ENCODE measurements around the gene SDHA.

Gene SDHA

GRCh38 chr5:217494-218456 is at the start of gene SDHA, which contains the start of gene CCDC127:
Gene SDHA, plus strand, starts transcription at chr5:218320. Its CDS starts 36 bp downstream, at chr5:218356.
Gene CCDC127, minus strand, starts transcription at chr5:218153. Its CDS starts 1,304 bp downstream, at chr5:216849.
- peak; percentile 99 for DNase-seq

GRCh38 chr5:169071-169727 is 48.9 kb upstream of the SDHA start:
- peak; percentile 10 for DNase-seq

- no peak for DNase-seq
Measured at GRCh38 chr5:169728-170094, 48.4 kb upstream of the SDHA start.

- DNase-seq = no peak
Measured at GRCh38 chr5:170971-171800, 46.9 kb upstream of the SDHA start.

GRCh38 chr5:171801-172331 is 46.3 kb upstream of the SDHA start:
- DNase-seq = no peak

DNA sequence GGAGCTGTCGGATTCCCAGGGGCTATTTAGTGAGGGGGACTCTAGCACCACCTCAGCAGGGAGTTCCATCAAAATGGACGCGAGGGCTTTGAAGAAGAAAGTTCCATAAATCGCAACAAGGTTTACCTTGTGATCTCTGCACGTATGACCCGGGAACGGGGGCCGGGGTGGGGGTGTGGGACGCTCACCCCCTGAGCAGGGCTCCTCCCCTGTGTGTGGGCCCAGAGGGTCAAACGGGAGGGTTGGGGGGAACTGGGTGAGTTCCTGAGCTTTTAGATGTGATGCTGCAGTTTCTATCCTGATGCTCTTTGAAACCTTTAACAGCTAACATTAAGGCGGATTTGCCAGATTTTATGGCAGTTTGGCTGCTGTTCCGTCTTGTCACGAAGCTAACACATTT is 45.7 kb upstream of the SDHA start:
- DNase-seq = no peak

DNA sequence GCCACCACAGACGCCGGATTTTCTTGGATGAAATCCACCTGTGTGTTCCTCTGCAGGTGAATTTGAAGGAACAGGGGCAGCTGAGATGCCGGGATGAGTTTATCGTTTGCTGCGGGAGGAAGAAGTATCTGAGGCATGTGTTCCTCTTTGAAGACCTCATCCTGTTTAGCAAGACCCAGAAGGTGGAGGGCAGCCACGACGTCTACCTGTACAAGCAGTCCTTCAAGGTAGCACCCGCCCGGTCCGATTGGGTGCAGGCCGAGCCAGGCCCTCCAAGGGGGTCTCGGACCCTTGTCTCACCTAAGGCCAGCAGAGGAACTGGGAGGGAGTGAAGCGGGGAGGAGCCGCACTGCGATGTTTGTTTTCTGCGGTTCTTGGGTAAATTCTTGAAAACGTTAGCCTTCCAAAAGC is 45.3 kb upstream of the SDHA start:
- DNase-seq = no peak

DNA sequence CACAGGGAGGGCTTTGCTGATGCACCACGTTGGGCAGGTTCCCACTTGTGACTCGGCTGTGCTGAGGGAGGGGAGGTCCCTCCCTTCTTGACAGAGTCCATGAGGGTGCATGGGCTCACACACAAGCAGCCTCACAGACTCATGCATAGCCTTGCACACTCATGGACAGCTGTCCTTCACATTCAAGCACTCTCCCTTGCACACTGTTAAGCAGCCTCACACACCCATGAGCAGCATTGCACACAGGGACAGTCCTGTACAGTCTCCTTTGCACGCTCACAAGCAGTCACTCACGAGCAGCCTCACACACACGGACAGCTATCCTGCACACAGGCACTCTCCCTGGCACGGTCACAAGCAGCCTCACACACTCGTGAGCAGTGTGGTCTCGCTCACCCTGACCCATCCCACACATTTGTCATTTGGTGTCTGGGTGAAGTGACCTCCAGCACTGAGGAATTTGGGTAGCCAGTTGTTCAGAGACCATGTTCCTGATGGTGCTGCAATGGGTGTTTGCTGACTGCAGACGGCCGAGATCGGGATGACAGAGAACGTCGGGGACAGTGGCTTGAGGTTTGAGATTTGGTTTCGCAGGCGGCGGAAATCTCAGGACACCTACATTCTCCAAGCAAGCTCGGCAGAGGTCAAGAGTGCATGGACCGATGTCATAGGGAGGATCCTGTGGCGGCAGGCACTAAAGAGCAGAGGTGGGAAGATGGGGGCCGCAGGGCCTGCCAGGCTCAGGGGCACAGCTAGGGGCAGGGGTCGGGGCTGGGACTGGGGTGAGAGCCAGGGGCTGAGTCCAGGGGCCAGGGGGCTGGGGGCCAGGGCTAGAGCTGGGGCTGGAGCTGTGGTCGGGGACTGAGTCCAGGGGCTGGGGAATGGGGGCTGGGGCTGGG is 44.5 kb upstream of the SDHA start:
- no peak for DNase-seq

DNA sequence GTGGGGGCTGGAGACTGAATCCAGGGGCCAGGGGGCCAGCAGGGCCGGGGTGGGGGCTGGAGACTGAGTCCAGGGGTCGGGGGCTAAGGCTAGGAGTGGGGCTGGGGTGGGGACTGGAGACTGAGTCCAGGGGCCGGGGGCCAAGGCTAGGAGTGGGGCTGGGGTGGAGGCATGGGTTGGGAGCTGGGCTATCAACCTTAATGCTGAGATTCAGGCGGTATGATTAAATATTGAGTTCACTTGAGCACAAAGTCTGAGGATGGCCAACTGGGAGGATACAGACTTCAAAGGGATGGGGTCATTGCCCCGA is 43.9 kb upstream of the SDHA start:
- DNase-seq = no peak

- DNase-seq = no peak
Measured at GRCh38 chr5:174876-175465, 43.1 kb upstream of the SDHA start.

DNA sequence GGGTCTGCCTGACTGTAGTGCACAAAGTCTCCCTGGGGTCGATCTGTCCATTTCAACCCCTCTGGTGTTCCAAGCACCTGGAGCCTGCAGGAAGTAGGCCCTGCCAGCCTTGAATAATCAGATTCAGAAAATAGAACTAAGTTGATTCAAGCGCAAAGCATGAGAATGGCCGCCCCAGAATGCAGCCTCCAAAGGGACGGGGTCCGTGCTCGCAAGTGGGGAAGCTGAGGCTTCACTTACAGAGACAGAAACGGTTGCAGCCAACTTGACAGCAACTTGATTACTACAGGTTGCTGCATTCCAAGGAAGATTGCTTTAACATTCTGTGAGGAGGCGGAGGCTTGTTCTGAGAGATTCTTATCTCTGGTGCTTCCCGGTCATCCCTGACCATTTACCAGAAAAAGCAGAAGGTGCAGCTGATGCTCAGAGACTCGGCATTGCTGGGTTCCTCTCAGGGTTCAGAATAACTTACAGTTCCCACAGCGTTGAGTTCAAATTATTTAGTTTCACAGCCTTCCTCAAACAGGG is 41.8 kb upstream of the SDHA start:
- DNase-seq = no peak

DNA sequence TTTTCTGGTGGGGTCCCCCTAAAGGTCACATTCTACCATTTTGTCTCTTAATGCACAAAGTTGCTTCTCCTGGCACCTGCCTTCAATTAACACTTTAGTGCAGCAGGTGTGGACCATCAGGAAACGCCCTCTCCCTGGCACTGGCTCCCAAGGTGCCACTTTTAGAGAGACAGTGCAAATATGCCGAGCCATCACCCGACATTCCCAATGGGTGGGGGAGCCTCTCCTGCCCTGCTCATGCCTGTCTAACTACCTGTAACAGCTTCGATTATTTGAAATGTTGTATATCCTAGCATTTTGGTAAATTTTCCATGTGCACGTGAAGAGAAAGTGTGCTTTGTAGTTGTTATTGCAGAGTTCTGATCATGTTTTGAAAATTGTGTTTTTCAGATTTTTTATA is 40.0 kb upstream of the SDHA start:
- no peak for DNase-seq

- no peak for DNase-seq
Measured at GRCh38 chr5:179401-179800, 38.7 kb upstream of the SDHA start.

DNA sequence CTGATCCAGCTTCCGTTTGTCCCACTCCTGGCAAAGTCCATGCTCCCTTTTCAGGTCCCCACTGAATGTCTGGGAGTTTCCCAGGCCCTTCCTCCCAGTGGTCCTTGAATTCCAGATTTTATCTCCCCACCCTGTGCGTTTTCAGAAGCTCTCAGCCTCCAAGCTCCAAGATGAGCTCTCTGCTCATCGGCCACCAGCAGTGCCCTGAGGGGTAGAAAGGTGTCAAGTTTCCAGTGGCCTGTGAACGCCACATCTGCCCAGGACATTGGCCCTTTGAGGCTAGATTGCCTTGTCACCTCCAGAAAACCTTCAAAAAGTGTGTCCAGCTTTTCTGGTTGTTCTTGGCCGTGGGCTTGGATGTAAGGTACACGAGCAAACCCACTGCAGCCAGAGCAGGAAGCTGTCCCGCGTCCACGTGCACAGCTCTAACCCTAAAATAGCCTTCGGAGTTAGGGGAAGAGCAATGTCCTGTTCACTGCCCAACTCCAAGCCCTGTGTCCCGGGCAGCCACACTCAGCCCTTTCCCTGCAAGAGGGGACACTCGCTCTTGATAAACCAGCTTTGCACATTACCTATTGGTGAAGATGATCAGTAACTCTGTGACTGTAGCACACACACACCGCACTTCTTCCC is 37.7 kb upstream of the SDHA start:
- DNase-seq = no peak

GRCh38 chr5:181160-181559 is 37.0 kb upstream of the SDHA start:
- no peak for DNase-seq

DNA sequence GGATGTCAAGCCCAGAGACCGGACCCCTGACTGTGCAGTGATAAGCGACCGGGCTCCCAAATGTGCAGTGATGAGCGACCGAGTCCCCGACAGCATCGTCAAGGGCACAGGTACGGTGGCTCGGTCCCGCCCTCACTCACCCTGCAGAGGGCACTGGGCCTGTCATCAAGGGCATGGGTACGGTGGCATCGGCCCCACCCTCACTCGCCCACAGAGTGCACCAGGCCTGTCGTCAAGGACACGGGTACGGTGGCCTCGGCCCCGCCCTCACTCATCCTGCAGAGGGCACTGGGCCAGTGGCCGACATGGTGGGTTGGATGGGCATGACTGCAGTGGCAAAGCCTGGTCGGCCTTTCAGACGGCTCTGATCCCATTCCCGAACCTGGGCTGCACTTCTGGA is 36.6 kb upstream of the SDHA start:
- no peak for DNase-seq

DNA sequence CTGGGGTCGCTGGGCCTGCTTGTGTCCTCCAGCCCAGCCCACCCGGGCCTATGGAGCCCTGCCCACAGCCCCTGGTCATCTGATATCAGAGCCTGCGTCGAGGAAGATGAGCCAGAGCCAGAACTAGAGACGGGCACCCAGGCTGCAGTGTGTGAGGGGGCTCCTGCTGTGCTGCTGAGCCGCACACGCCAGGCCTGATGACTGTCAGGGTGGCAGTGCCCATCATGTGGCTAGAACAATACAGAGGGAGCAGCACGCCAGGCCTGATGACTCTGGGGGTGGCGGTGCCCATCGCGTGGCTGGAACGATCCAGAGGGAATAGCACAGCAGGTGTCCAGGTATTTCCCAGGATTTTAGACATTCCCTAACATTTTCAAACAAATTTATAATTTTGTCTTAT is 36.0 kb upstream of the SDHA start:
- DNase-seq = no peak

DNA sequence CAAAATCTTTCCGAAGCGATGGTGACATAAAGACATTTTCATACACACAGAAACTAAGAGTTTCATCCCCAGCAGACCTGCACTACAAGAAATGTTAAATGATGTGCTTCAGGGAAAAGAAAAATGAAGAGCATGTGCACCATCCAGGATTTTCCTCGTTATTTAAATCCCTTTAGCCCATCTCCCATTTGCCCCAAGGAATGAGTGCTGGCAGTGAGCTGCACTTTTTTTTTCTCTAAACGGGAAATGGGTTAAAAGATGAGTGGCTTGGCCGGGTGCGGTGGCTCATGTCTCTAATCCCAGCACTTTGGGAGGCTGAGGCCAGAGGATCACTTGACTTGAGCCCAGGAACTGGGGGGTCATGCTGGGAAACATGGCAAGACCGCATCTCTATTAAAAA is 33.6 kb upstream of the SDHA start:
- DNase-seq = no peak

DNA sequence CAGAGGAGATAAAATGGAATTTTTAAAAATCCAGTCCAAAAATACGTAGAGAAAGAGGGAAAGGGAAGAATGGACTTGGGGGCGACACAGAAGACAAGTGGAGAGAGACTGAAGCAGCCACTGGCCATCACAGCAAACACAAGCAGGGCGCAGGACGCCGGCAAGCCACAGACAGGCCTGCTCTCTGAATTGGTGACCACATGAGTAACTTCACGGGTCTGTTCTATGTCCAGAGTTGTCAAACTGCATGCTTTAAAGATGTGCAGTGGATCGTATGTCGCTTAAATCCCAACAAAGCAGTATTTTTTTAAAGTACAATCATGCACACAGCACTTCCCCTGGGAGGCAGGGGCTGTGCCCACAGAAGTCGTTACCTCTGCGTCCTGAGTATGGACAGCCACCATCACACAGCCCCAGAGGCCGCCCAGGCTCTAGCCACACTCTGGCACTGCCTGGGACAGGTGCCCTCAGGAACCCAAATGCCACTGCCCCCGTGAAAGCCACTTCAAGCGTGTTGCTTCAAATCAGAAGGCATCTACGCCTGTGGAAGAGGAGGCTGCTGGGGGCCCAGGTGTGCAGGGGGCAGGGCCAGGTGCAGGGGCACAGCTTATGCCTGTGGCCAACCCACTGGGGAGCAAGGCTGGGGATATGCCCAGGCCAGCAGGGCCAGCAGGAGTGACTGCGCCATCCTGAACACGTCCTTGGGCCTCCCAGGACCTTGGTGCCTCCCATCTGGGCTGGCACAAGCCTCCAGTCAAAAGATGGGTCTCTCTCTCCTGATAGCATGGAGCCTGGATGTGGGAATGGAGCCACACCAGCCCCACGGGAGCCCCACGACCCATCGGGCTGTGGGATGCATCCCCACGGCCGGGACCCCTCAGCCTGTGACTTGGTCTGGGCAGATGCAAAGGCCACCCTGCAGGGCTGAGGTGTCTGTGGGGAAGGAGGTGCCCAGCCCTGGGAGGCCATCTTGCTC is 32.7 kb upstream of the SDHA start:
- DNase-seq = no peak
